Endothelial cell of umbilical vein (primary cell): Measurements from ENCODE around the gene LHPP. TPM values are rescaled to one million over a fixed set of nuclear protein-coding genes. Genes with fewer than 3 reads are reported as not detected.

Source experiments
- BruUV-seq: library from RNA; stranded (reverse); fragments of 400-500 nt; replicated peaks from 2 replicates; lab custom pipeline; 2021; lab: Mats Ljungman, UMichigan
- CTCF ChIA-PET: fragments of 300-600, 350-600 bp; sonication (Branson Sonifier 250); formaldehyde crosslinking; loops from one replicate; lab custom pipeline; 2021; ENCODE audit warnings: antibody characterized with exemption, inconsistent platforms; lab: Charles Lee
- POLR2A ChIA-PET: fragments of 300-600, 350-600 bp; sonication (Branson Sonifier 250); formaldehyde crosslinking; loops from one replicate; lab custom pipeline; 2021; ENCODE audit warnings: antibody characterized with exemption, inconsistent platforms; lab: Charles Lee
- DNase-seq: peaks from one replicate; pipeline ENCODE4 v3.0.0-alpha.2; 2011; ENCODE audit warnings: low read depth, low spot score
- FAIRE-seq: peaks from 2 replicates; lab custom pipeline; 2011; peaks lifted over from hg19 to GRCh38; lab: Jason Lieb, UNC
- H2AFZ ChIP-seq: 2 replicates; pipeline ENCODE4 v1.6.0; 2012; ENCODE audit warnings: low read depth, low read length, control low read depth, inconsistent platforms
- H3K27ac ChIP-seq: 2 replicates; pipeline ENCODE4 v1.5.1; 2011; ENCODE audit warnings: low read depth, mild to moderate bottlenecking, control low read depth, low read length, moderate library complexity; ENCODE audit not compliant: insufficient read depth
- H3K27me3 ChIP-seq, 2 experiments: 2 replicates each; pipeline versions ENCODE4 v1.6.0 to v1.6.1; 2011; ENCODE audit warnings: low read length in 2 of 2, mixed read lengths in 1 of 2; ENCODE audit not compliant: control insufficient read depth in 2 of 2, insufficient read depth in 2 of 2
- H3K36me3 ChIP-seq, 2 experiments: 2 replicates in 1 of 2; 3 replicates in 1 of 2; pipeline ENCODE4 v1.5.1; 2011; ENCODE audit warnings: low read length in 2 of 2, mild to moderate bottlenecking in 1 of 2, moderate library complexity in 1 of 2; ENCODE audit not compliant: control insufficient read depth in 2 of 2, insufficient read depth in 2 of 2; ENCODE audit errors: extremely low read depth in 1 of 2
- H3K4me1 ChIP-seq: 3 replicates; pipeline ENCODE4 v1.5.1; 2011; ENCODE audit warnings: mild to moderate bottlenecking, low read length; ENCODE audit not compliant: control insufficient read depth, insufficient read depth; ENCODE audit errors: extremely low read depth
- H3K4me2 ChIP-seq: 2 replicates; pipeline ENCODE4 v1.6.1; 2011; ENCODE audit warnings: low read length, control low read depth, mixed read lengths; ENCODE audit not compliant: insufficient read depth
- H3K4me3 ChIP-seq, 3 experiments: fragments of 200-600 bp in 1 of 3; sonication (generic), shearing (Covaris generic) in 1 of 3; replicated peaks in 1 of 3; 2 replicates each; pipeline ENCODE4 v1.5.1; 2011 to 2016; ENCODE audit warnings: control low read depth in 3 of 3, low read length in 3 of 3, mild to moderate bottlenecking in 2 of 3, inconsistent platforms in 1 of 3, low read depth in 1 of 3, moderate library complexity in 1 of 3; ENCODE audit not compliant: insufficient read depth in 1 of 3
- H3K79me2 ChIP-seq: 2 replicates; pipeline ENCODE4 v1.6.0; 2012; ENCODE audit warnings: low read length, inconsistent platforms; ENCODE audit not compliant: control insufficient read depth, insufficient read depth
- H3K9ac ChIP-seq: replicated peaks from 2 replicates; pipeline ENCODE3; 2011; ENCODE audit warnings: low read length, control low read depth; ENCODE audit not compliant: insufficient read depth; ENCODE audit errors: extremely low read depth
- H3K9me1 ChIP-seq: replicated peaks from 3 replicates; pipeline ENCODE4 v1.6.0; 2011; ENCODE audit warnings: mild to moderate bottlenecking, low read length; ENCODE audit not compliant: control insufficient read depth, insufficient read depth; ENCODE audit errors: extremely low read depth
- H3K9me3 ChIP-seq: replicated peaks from 2 replicates; pipeline ENCODE4 v1.5.1; 2012; ENCODE audit warnings: low read length, inconsistent platforms; ENCODE audit not compliant: control insufficient read depth, insufficient read depth
- H4K20me1 ChIP-seq: replicated peaks from 2 replicates; pipeline ENCODE3; 2011; ENCODE audit warnings: mild to moderate bottlenecking, low read length; ENCODE audit not compliant: control insufficient read depth, insufficient read depth; ENCODE audit errors: extremely low read depth
- CTCF ChIP-seq, 2 donors: IDR thresholded peaks; 1 replicate in 1 of 2; 2 replicates in 1 of 2; pipeline ENCODE4 v1.5.1; 2011; ENCODE audit warnings: low read length in 2 of 2, mild to moderate bottlenecking in 2 of 2, moderate library complexity in 2 of 2, control low read depth in 1 of 2, inconsistent platforms in 1 of 2, low read depth in 1 of 2; ENCODE audit not compliant: insufficient read depth in 1 of 2; ENCODE audit errors: extremely low read depth in 1 of 2
- EZH2 ChIP-seq: IDR thresholded peaks from 2 replicates; pipeline ENCODE4 v1.6.1; 2012; ENCODE audit warnings: borderline replicate concordance, low read depth, mild to moderate bottlenecking, moderate library complexity, low read length, inconsistent platforms; ENCODE audit not compliant: severe bottlenecking
- FOS ChIP-seq: IDR thresholded peaks from 2 replicates; pipeline ENCODE4 v1.6.1; 2011; ENCODE audit warnings: mild to moderate bottlenecking, low read length, moderate library complexity, borderline replicate concordance; ENCODE audit not compliant: insufficient read depth
- GATA2 ChIP-seq: IDR thresholded peaks from 2 replicates; pipeline ENCODE4 v1.7.0; 2011; ENCODE audit warnings: low read depth, mild to moderate bottlenecking, moderate library complexity, mixed read lengths, low read length; ENCODE audit not compliant: insufficient read length, insufficient read depth
- JUN ChIP-seq: IDR thresholded peaks from 2 replicates; pipeline ENCODE4 v1.6.1; 2011; ENCODE audit warnings: borderline replicate concordance, low read depth; ENCODE audit not compliant: insufficient read length, insufficient read depth
- MAX ChIP-seq: IDR thresholded peaks from 2 replicates; pipeline ENCODE4 v1.6.1; 2011; ENCODE audit not compliant: insufficient read depth, insufficient read length
- MYC ChIP-seq: IDR thresholded peaks from one replicate; pipeline ENCODE4 v1.6.1; 2011; ENCODE audit warnings: mild to moderate bottlenecking, low read depth, low read length
- POLR2A ChIP-seq: IDR thresholded peaks from 2 replicates; pipeline ENCODE4 v1.6.1; 2012; ENCODE audit warnings: low read depth, mild to moderate bottlenecking, control low read depth, low read length
- POLR2AphosphoS5 ChIP-seq: IDR thresholded peaks from 2 replicates; pipeline ENCODE4 v1.6.1; 2012; ENCODE audit warnings: low read depth, mild to moderate bottlenecking, control low read depth, low read length, moderate library complexity; ENCODE audit not compliant: insufficient read depth
- dilution Hi-C: fragments of 300-500 bp; cut with MboI; formaldehyde crosslinking; loops from one replicate; pipeline ENCODE4 v1.15.0; 2019; ENCODE audit warnings: low sequenced_read_pairs; ENCODE audit not compliant: extremely low pct_ligation_motif_present
- intact Hi-C: fragments of 100-400 bp; cut with micrococcal nuclease; formaldehyde crosslinking; loops from one replicate; pipeline ENCODE4 v1.10.0; 2022
- polyA plus RNA-seq, 4 experiments: library from polyadenylated mRNA; depleted of rRNA in 3 of 4; stranded (reverse) in 3 of 4; unstranded in 1 of 4; fragments of >200 nt; gene quantifications; 2 replicates each; pipeline versions ENCODE4 v1.2.1 to v1.2.3, GENCODE V29; 2011 to 2012; ENCODE audit warnings: missing spikeins in 1 of 4
- total RNA-seq: library from RNA; stranded (reverse); gene quantifications from 2 replicates; pipeline ENCODE4 v1.2.3, GENCODE V29; 2021

Gene LHPP
- total and polyA plus RNA-seq, 2 donors (not counting 3 experiments of a cell fraction or from before 2014, with no cell fraction given): 5.8 to 11.2 TPM

GRCh38 chr10:124527874-124528395, 66.3 kb downstream of the LHPP start:
- intact Hi-C loops: no loop called here
- no peak for FAIRE-seq
- H3K9ac ChIP-seq: no peak overlapping the region
- H3K4me3 ChIP-seq: no peak overlapping the region
- BruUV-seq: no TSS peak
- dilution Hi-C loops: no loop called here
- CTCF ChIA-PET: interaction anchor here (1.0 kb wide), 1 partner anchor 213 kb away, joined by 3 read pairs; no protein-coding TSS in a partner anchor
- H3K27ac ChIP-seq: no peak overlapping the region
- no peak for DNase-seq
- H4K20me1 ChIP-seq: no peaks in the 10 kb centered on the region
- no peaks in the 10 kb centered on the region for H3K9me3 ChIP-seq
- no peaks in the 10 kb centered on the region for H3K9me1 ChIP-seq
- H3K4me1 ChIP-seq: no peaks in the 10 kb centered on the region
- no peak for TF ChIP-seq JUN
- TF ChIP-seq POLR2AphosphoS5: no peak
- TF ChIP-seq POLR2A: no peak
- no peak for TF ChIP-seq MAX
- no peak for TF ChIP-seq GATA2
- TF ChIP-seq EZH2: no peak
- no peak for TF ChIP-seq FOS
- no peak for TF ChIP-seq CTCF (IDR thresholded peaks at IDR 0.05; ENCODE audit: extremely low read depth in 1 of 2, insufficient read depth in 1 of 2, low read depth in 1 of 2, low read length in 2 of 2)
- no peak for TF ChIP-seq MYC
- no peak overlapping the region for H2AFZ ChIP-seq
- no peaks in the 10 kb centered on the region for H3K27me3 ChIP-seq
- H3K4me2 ChIP-seq: no peak overlapping the region
- no peaks in the 10 kb centered on the region for H3K36me3 ChIP-seq
- POLR2A ChIA-PET: no interaction called here
- no peaks in the 10 kb centered on the region for H3K79me2 ChIP-seq
